AG04449 (cell line): ENCODE results near the gene ANK2.

Experiments
- CTCF ChIA-PET: fragments of 350-600 bp; formaldehyde crosslinking; extraction: SDS; loops from one replicate; lab custom pipeline; 2021; ENCODE audit warnings: antibody characterized with exemption; lab: Yijun Ruan, JAX
- POLR2A ChIA-PET: fragments of 400-600, 350-600 bp; formaldehyde crosslinking; extraction: SDS; loops from one replicate; lab custom pipeline; 2020; ENCODE audit warnings: antibody characterized with exemption, inconsistent platforms; lab: Yijun Ruan, JAX
- DNase-seq: peaks from one replicate; pipeline ENCODE4 v3.0.0-alpha.2; 2010; ENCODE audit warnings: low read depth, low spot score
- H3K4me3 ChIP-seq: 2 replicates; pipeline ENCODE4 v1.5.1; 2011; ENCODE audit warnings: low read depth, mild to moderate bottlenecking, control low read depth, low read length
- TF ChIP-seq, protein P1 (sequence below): IDR thresholded peaks from one replicate; pipeline ENCODE4 v1.5.1; 2011; ENCODE audit warnings: mild to moderate bottlenecking, moderate library complexity, low read length, control low read depth, inconsistent platforms; ENCODE audit not compliant: insufficient read depth; ENCODE audit errors: missing control alignments

The ANK2 gene

GRCh38 chr4:113288696-113289095 lies 239.2 kb downstream of the ANK2 start:
- TF ChIP-seq, protein P1, sequence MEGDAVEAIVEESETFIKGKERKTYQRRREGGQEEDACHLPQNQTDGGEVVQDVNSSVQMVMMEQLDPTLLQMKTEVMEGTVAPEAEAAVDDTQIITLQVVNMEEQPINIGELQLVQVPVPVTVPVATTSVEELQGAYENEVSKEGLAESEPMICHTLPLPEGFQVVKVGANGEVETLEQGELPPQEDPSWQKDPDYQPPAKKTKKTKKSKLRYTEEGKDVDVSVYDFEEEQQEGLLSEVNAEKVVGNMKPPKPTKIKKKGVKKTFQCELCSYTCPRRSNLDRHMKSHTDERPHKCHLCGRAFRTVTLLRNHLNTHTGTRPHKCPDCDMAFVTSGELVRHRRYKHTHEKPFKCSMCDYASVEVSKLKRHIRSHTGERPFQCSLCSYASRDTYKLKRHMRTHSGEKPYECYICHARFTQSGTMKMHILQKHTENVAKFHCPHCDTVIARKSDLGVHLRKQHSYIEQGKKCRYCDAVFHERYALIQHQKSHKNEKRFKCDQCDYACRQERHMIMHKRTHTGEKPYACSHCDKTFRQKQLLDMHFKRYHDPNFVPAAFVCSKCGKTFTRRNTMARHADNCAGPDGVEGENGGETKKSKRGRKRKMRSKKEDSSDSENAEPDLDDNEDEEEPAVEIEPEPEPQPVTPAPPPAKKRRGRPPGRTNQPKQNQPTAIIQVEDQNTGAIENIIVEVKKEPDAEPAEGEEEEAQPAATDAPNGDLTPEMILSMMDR, result no peak
- CTCF ChIA-PET, result interaction anchor here (5.3 kb wide), 1 partner anchor 12 kb away, joined by 50 read pairs; no protein-coding TSS in a partner anchor
- no peak overlapping the region for H3K4me3 ChIP-seq
- DNase-seq, result no peak
- POLR2A ChIA-PET, result no interaction called here

GRCh38 chr4:113289766-113290165 lies 240.3 kb downstream of the ANK2 start:
- H3K4me3 ChIP-seq, result no peak overlapping the region
- DNase-seq, result no peak
- CTCF ChIA-PET, result interaction anchor here (1.2 to 5.3 kb wide), 2 partner anchors 13 to 183 kb away, joined by 3 to 50 read pairs; no protein-coding TSS in a partner anchor
- TF ChIP-seq, protein P1, result no peak
- POLR2A ChIA-PET, result no interaction called here

- TF ChIP-seq, protein P1, result no peak
- POLR2A ChIA-PET, result no interaction called here
- CTCF ChIA-PET, result interaction anchor here (5.3 kb wide), 1 partner anchor 14 kb away, joined by 50 read pairs; no protein-coding TSS in a partner anchor
- DNase-seq, result no peak
- no peak overlapping the region for H3K4me3 ChIP-seq
These were observed 241.2 kb downstream of the ANK2 start for GRCh38 chr4:113290666-113291065.

DNA sequence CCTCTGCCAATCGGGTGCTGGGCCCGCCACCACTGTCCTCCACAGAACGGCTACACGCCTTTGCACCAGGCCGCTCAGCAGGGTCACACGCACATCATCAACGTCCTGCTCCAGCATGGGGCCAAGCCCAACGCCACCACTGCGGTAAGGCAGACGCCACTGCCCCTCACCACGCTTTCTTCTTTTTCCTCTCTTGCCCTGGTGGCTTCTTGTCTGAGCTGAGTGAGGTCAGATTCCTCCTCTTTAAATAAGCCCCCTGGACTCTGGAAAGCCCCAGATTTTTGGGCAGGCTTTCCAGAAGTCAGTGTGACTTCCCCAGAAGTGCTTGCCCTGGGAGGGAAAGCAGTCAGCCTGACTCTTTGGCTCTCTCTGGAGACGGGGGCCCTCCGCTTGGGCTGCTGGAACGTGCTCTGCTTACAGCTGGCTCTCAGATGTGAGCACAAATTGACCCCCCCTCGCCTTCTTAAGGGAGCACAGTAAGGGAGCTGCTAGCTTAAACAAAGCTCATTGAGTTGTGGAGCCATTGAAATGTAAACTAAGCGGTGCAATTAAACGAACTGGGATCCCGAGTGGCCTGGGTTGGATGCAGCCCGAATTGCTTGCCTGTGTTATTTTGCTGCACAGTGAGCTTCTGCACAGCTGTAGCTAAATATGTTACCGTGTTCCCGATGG lies 243.1 kb downstream of the ANK2 start:
- CTCF ChIA-PET, result interaction anchor here (0.6 to 2.5 kb wide), 11 partner anchors 10 to 1093 kb away, joined by 3 to 13 read pairs (median 4); no protein-coding TSS in a partner anchor
- no peak overlapping the region for H3K4me3 ChIP-seq
- no peak for DNase-seq
- POLR2A ChIA-PET, result no interaction called here
- TF ChIP-seq, protein P1, result no peak

DNA sequence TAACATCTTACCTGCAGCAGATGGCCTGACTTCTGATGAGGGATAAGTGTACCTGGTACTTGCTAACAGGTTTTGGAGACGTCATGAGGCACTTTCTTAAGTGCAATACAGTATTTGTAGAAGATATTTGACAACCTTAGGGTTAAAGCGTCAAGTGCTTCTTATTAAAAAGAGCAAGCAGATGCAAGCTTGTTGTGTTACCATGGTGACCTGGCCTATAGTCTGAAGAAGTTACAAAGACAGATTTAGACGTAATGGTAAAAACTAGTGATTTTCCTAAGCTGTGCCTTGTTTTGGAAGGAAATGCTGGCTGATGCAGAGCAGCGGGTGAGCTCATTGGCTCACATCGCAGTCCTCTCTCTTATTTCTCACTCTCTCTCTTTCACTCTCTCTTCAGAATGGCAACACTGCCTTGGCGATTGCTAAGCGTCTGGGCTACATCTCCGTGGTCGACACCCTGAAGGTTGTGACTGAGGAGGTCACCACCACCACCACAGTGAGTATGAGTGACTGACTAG lies 243.6 kb downstream of the ANK2 start:
- POLR2A ChIA-PET, result no interaction called here
- TF ChIP-seq, protein P1, result no peak
- H3K4me3 ChIP-seq, result peak overlapping the region; percentile 42
- no peak for DNase-seq
- CTCF ChIA-PET, result interaction anchor here (0.6 to 2.5 kb wide), 11 partner anchors 10 to 1092 kb away, joined by 3 to 13 read pairs (median 4); no protein-coding TSS in a partner anchor

GRCh38 chr4:113293674-113294073 lies 244.2 kb downstream of the ANK2 start:
- no peak for DNase-seq
- TF ChIP-seq, protein P1, result peak; percentile 25
- CTCF ChIA-PET, result interaction anchor here (0.7 to 2.5 kb wide), 11 partner anchors 9 to 1089 kb away, joined by 3 to 13 read pairs (median 4); no protein-coding TSS in a partner anchor
- POLR2A ChIA-PET, result no interaction called here
- no peak overlapping the region for H3K4me3 ChIP-seq
